Thyroid gland (tissue), 4 donors: ENCODE results near the gene SPRYD7.

Experiments
- POLR2A ChIP-seq, 2 donors: fragments of 450-650 bp; IDR thresholded peaks; one replicate each; pipeline ENCODE4 v1.6.1; 2017; ENCODE audit warnings: antibody characterized with exemption in 2 of 2, mild to moderate bottlenecking in 2 of 2, moderate library complexity in 1 of 2
- TF ChIP-seq, protein P1 (sequence below), 6 experiments: fragments of 200-600 bp in 3 of 6; fragments of 450-650 bp in 3 of 6; sonication (generic) in 3 of 6; IDR thresholded peaks; one replicate each; pipeline ENCODE4 v1.5.1; 2016 to 2019; ENCODE audit warnings: antibody characterized with exemption in 6 of 6, mild to moderate bottlenecking in 2 of 6, inconsistent platforms in 1 of 6, moderate library complexity in 1 of 6

DNA sequence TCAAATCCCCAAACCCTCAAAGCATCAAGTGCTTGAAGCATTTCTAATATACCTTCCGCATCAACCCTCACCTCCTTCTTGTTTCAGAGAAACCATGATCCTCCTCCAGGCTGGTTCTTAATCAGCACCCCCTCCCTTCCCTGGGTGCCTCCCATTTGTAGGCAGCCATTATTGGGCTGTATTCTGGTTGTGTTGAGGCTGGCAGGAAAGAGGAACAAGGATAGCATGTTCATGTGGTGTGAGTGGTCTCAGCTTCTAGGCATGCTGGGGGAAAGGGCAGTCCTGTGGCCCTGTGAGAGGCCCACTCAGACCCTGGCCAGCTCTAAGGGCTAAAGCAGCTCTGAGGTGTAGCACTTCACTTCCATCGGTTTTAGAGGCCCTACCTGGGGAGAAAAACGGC, 41.9 kb upstream of the SPRYD7 start:
- no peak for TF ChIP-seq POLR2A (IDR thresholded peaks at IDR 0.05)
- TF ChIP-seq, protein P1, sequence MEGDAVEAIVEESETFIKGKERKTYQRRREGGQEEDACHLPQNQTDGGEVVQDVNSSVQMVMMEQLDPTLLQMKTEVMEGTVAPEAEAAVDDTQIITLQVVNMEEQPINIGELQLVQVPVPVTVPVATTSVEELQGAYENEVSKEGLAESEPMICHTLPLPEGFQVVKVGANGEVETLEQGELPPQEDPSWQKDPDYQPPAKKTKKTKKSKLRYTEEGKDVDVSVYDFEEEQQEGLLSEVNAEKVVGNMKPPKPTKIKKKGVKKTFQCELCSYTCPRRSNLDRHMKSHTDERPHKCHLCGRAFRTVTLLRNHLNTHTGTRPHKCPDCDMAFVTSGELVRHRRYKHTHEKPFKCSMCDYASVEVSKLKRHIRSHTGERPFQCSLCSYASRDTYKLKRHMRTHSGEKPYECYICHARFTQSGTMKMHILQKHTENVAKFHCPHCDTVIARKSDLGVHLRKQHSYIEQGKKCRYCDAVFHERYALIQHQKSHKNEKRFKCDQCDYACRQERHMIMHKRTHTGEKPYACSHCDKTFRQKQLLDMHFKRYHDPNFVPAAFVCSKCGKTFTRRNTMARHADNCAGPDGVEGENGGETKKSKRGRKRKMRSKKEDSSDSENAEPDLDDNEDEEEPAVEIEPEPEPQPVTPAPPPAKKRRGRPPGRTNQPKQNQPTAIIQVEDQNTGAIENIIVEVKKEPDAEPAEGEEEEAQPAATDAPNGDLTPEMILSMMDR (IDR thresholded peaks at IDR 0.05): no peak
